NCI-H1930 (cell line): Measurements from ENCODE around the gene MYL7.
"Not testable (repeated sequence)": the region's sequence is repeated elsewhere in the genome, so short reads cannot be mapped to it uniquely, and the experiment has no call there.

ENCODE experiments used
- DNase-seq, 2 experiments: peaks; one replicate each; lab custom pipeline; 2025; lab: John Stamatoyannopoulos, UW

The MYL7 gene

DNA sequence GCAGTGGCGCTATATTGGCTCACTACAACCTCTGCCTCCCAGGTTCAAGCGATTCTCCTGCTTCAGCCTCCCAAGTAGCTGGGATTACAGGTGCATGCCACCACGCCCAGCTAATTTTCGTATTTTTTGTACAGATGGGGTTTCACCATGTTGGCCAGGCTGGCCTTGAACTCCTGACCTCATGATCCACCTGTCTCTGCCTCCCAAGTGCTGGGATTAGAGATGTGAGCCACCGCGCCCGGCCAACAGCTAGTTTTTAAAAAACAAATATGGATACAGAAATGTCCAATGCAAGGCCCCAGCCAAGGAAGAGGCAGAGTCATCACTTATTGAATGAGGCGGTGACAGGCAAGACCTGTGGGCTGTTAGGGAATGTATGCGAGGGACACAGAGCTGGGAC, 30.8 kb upstream of the MYL7 start:
- DNase-seq, result not testable (repeated sequence)

DNA sequence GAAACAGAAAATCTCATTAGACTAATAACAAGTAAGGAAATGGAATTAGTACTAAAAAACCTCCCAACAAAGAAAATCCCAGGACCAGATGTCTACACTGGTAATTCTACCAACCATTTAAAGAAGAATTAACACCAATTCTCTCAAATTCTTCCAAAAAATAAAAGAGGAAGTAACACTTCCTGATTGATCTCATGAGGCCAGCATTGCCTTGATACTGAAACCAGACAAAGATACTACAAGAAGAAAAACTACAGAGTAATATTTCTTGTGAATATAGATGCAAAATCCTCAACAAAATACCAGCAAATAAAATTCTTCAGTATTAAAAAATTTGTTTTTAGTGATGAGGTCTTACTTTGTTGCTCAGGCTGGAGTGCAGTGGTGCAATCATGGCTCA, 26.8 kb upstream of the MYL7 start:
- no peak for DNase-seq

DNA sequence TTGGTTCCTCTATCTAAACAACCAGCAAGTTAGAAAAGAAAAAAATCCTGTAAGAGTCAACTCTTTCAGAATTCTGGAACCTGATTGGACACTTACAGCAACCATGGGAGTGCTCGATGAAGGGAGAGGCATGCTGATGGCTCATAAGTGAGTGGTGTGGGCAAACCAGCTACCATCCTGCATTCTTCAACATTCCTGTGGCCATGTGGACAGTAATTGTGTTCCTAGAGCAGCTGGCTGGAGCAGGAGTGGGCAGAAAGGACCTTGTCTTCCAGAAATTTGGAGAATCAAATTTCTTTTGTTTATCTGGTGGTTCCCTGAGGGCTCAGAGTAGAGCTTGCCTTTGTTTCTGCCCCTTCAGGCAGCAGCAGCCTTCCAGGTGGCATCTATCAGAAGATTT, 22.5 kb upstream of the MYL7 start:
- DNase-seq, result no peak

DNA sequence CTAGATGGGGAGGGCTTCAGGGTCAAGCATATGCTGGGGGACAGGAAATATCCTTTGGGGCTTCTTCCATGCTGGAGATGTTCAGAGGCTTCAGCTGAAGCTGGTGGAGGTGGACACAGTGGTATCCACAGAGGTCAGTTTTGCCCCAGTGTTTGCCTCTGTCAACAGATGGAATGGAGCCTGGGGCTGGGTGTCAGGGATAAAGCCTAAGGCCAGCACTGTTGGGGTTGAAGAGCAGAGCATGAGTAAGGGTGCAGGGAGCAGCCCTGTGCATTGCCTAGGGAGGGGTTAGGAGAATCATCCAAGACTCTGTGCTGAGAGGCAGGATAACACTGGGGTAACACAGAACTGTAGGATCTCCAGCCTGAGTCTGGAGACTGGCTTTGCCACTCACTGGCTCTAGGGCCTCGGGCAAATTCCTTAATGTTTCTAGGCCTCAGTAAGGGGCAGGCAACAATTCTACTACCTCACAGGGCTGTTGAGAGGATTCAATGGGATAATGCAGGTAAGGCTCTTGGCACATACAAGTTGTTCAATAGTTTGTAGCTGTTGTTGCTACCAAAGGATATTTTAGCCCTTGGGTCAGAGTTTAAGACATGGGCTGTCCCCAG, 21.8 kb upstream of the MYL7 start:
- DNase-seq, result no peak

DNA sequence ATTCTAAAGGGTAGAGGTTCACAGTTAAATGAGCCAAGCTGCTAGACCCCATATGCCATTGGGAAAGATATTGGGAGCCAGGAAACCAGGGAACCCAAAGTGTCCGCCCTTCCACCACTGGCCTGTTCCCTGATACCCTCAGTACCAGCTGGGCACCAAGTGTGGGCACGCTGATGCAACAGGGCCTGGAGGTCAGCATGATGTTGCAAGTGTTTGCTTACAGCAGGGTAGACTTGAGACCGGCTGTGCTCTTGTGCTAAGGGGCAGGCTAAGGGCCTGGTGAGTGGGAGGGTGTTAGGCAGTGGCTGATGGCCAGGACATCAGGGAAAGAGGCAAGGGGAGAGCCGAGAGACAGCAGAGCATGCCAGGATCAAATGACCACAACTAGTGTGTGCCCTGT, 21.0 kb upstream of the MYL7 start:
- DNase-seq, result no peak

DNA sequence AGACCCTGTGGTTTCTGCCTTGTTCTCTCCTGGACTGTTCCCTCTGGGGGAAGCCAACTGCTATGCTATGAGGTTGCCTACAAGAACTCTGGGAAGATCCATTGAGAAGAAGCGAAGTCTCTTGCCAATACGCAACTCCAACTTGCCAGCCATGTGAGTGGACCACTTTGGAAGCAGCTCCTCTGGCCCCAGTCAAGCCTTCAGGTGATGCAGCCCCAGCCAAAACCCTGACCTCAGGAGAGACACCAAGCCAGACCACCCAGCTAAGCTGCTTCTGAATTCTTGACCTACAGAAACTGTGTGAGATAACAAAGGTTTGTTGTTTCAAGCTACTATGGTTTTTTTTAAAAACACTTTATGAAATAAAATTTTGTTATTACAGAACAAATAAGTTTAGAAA, 20.2 kb upstream of the MYL7 start:
- no peak for DNase-seq

DNA sequence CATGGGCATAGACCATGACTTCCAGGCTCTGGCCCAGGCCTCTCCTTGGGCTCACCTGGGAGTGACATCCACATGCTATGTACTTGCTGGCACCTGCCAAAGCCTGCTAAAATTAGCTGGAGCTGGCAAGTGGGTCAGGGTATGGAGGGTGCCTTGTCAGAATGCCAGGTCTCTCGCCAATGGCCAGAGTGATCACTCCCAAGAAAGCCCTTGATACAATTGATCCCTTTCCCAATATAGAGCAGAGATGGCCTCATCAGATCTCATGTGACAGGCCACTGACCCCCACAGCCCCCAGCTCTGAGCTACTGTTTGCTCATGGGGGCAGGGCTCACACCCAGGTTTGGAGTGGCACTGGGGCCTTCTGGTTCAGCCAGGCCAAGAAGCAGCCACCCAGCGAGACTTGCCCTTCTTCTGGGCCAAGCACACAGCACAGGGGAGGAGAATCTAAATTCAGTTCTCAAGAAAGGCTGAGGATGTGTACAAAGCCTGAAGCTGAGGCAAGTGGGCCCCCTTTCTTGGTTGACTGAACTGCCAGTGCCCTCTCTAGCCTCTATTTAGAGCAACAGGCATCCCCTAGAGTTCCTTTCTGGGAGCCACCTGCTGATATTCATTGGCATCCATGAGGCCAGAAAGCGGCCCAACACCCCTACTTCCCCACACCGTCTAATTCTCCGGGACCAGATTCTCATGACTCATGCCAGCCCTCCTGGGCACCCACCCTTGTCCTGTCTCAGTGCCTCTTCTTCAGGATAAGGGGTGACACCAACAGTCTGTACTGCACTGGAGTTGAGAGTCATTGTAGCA, 18.9 kb upstream of the MYL7 start:
- DNase-seq, result no peak

DNA sequence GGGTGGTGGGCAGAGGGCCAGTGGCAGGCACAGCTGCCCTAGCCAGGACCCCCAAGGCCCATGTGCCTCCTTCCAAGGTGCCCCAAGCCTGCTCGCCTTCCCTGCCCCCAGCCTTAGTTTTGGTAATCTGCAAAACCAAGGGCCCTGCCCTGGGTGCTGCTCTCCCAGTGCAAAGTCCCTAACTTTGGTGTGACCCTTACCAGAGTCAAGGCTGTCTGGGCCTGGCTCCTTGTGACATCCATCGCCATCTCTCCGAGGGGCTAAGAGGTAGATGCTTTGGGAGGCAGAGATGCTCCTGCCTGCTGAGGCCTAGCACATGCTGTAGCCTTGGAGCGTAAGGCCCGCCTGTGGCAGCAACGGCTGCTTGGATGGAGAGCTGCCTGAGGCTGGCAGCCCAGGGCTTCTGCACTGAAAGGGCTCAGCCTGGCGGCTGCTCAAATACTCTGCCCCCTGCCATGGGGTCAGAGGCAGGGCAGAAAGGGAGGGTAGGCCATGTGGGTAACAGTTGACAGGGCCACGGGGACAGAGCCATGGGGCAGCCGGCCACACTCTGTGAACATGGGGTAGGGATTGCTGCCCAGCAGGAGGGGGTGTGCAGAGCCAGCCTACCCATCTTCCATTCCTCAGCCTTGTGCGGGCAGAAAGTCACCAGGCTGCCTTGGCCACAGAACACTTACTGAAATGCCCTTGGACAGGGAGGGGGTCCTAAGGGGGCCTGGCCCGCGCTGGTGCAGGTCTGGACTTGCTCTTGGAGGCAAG, 17.9 kb upstream of the MYL7 start:
- DNase-seq, result no peak

DNA sequence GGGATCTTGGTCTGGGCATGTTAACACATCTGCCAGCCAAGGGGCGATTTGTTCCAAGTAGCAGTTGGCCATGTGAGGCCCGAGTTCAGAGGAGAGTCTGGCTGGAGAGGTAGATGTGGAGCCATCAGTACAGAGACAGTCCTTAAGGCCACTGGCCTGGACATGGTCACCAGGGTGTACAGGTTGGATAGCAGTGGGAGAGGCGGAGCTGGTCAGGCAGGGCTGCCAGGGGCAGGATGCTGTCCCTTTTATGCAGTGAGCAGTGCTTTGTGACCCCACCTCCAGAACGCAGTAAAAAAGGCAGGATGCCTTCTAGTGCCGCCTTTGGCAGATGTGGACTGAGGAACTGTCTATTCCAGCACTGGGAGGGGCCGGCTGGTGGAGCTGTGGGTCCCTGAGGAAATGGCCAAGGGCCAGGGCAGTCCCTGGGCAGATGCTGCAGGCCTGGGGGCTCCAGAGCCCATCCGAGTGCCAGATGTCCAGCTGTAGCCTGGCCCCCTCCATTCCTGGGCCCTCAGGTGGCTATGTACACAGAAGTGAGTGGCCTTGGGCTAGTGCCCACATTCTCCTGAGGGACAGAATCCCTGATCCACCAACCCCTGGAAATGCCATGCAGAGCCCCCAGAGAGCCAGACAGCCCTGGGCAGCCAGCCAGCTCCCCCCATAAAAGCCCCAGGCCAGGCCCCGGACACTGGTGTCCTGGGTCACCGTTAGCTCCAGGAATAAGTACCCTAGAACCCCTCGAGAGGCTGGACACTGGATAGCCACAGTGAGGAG, 17.2 kb upstream of the MYL7 start:
- DNase-seq, result no peak

DNA sequence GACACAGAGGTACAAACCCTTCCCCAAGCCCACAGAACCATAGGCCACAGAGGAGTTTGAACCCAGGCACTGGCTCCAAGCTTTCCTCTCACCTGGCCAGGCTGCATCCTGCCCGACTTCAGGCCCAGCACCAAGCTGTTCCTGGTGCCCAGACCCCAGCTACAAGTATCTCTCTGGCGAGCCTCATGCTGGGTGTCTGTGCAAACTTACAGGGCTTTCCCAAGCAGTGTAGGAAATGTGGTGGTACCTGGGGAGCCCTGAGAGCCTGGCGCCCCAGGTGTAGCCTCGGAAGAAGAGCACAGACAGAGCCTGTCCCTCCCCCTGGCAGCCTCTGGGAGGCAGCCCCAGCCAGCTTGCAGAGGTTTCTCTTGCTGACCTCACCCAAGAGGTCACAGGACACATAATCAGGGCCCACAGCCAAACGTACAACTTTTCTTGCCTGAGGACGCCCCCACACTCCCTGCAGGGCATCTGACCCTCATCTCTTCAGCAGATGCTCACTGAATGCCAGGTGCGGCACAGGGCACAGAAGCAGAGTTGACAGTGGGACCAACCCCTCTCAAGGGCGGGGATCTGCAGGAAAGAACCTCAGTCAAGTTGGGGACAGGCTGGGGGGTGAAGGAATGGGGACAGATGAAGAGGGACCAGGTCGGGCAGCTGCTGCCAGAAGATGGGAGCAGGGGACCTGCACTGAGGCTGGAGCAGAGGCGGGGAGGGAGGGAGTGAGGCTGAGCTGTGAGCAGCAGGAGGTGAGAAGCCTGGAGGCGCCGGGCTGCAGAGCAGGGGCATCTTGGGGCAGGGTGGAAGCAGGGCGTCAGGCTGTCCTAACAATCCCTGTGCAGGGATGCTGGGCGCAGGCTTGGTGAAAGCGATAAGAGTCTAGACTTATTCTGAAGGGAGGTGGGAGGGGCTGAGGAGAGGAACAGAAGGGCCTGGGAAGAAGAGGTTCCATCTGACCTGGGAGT, 16.3 kb upstream of the MYL7 start:
- DNase-seq, result no peak

DNA sequence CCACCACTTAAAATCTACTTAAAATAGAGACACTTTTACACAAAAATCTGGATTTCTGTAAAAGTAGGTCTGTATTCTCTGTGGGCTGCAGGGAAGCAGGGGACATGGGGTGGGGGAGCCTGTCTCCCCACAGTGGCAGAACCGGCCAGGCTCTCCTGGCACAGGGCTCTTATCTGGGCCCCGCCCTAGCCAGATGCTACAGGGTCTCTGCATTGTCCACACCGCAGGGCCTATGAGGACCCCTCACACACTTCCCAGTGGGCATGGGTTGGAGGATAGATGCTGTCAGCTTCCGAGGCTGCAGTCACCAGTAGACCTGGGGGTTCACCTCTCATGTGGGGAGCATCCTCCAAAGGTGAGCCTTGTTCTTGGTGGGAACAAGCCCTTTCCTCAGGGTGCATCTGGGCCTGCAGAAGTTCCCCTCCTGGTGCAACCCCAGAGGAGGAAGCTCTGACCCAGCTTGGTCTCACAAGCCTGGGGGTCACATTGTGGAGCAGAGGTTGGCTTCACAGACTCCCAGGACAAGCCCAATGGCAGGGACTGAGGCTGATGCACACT, 15.4 kb upstream of the MYL7 start:
- no peak for DNase-seq

DNA sequence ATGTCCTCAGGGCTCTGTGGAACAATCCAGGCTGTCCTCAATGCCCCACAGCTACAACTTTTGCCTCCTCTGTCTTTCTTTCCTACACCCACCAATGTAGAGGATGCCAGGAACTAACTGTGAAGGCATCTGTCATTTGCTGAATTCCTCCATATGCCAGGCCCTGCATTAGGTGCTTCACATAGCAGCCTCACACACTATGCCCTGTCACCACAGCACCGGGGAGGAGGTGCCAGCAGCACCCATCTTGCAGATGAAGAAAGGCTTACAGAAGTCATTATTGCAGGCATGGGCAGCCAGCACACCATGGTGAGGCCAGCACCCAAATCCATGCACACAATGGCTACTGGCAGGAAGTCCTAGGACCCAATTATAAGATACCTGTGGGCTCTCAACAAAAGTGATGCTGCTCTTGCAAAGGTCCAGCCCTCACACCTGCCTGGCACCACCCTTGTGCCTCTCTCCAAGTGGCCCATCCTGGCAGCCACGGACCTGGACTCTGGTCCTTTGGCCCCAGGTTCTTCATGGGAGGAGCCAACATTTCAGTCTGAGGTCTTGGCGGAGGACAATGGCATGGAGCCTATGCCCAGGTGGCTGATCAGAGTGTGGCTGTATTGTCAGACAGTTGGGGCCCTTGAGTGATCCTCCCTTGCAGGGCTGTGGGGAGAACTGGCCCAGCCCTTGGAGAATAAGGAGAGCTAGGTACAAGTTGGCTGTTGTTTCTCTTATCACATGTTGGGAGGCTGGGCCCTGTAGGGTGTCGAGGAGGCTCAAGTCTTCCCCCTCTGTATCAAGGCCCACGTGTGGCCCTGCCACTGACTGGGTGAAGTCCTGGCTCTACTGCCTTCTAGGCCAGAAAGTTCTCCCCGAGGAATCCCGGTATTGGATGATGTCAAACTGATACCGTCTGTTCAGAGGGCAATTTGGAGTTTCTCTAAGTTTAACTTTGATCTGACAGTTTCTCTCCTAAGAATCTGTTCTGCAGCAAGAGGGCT, 14.4 kb upstream of the MYL7 start:
- no peak for DNase-seq

DNA sequence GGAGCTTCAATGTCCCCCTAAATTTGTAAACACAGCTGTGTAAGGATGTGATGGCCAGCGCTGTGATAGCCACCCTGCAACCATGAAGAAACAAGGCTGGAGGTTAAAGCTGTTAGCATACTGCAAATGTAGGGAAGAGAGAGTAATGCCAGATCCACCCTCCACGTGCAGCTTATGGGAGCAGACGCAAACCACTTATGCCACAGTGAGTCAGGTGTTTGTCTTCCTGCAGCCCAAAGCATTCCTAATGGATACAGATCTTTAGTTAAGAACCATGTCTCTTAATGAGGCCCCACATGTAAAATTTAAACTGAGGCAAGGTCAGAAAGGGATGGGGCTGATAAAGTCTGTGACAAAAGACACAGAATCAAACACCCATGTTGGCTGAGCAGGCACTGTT, 13.6 kb upstream of the MYL7 start:
- DNase-seq, result no peak

DNA sequence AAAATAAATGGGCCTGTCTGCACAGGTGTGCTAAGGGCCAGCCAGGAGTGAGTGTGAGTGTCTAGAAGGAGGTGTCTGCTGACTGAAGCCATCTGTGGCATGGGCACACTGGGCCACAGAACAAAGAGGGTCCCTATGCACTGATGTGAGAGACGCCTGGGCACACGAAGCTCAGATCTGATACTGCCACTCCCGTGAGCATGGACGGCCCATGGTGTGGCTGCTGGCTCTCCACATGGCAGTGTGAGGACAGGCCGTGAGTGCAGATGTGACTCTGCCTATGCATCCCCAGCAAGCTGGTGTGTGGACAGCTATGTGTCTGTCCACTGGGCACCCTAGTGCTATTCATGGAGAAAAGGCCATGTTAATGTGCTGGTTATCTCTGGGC, 12.8 kb upstream of the MYL7 start:
- no peak for DNase-seq

DNA sequence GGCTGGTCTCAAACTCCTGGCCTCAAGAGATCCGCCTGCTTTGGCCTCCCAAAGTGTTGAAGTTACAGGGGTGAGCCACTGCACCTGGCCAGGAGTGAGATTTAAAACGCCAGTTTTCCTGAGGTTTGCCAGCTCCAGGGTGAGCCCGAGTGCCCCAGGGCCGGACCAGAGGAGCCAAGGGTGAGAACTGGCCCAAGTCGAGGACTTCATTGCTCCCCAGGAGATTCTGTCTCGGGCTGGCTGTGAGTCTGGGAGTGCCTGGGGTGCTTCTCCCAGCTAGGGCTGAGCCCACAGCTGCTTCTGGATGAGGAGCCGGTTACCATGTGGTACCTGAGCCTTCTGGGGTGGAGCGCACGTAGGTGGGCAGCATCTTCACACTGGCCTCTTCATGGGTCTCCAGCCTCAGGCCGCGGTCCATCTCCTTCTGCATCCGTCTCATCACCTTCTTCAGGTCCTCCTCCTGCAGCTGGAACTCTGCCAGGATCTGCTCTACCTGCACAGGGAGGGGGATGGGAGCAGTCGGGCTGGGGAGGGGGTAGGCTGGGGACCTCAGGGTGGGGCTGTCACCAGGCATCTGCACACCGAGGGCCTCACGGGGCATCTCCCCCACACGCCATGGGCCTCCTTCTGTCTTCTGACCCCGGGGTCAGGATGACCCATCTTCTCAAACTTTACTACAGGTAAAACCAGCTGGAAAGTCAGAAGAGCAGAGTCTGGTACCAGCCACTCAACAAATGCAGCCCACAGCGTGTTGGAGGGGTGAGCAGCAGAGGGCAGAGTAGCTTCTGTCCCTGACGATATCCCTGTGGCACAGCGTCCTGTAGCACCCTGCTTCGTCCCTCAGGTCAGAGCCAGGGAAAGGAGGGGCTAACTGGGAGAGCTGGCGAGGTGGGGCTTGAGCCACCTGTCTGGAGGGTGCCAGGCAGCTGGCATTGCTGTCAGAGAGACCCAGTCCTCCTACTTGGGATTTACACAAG, 12.1 kb upstream of the MYL7 start:
- no peak for DNase-seq

DNA sequence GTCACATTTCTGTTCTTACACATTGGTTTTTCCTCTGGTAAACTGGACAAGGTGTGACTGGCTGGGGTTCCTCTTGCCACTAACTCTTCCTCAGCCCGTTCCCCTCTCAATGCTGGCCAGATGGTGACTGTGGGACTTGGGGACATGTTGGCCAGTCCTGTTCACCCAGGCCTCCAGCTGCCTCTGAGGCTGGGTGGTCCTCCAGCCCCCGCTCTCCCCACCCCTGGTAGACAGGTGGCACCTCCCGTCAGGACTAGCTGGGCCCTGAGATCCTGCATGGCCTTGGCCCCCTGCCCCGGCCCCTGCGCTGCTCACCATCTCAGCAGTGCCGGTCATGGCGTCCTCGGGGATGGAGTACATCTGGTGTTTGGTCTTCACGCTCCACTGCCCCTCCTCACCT, 10.8 kb upstream of the MYL7 start:
- no peak for DNase-seq

DNA sequence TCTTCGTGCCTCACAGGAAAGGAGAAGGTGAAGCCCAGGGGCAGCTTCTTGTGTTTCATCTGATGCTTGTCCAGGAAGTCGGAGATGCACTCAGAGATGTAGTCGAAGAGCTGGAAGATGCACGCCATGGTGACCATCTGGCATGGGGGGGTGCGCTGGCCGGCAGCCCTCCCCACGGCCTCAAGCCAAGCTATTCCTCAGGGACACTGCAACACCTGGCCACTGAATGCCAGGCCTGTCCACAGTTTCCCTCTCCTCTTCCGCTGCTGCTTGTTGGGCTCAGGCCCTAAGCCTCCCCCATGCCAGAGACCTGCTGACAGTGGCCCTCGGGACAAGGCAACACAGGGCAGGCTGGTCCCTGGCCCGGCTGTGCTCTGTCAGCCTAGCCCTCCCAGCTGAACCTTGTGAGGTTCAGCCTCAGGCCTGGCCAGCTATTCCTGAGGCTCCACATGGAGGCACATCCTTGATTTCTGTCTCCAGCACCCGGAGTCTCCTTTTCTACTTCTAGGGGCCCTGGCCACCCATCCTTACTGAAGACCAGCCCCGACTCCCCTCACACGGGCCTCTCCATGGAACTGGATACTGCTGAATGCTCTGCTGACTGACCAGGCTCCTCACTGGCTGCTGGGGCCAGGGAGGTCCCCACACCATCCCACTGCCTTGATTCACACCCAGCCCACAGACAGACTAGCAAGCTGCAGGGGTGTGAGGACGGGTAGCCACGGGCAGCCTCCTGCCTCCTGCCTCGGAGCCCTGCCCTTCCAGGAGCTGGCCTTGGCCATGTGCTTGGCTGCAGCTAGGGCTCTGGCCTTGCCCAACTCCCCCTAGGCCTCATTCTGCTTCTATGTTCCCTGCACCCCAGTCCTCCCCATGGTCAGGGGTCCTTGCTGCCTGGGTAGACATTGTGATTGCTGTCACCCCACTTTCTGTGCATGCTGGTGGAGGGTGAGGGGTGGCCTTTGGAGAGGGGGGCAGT, 10.1 kb upstream of the MYL7 start:
- DNase-seq, result no peak
